SU-DHL-6 (cell line): Measurements from ENCODE around the gene THAP7.
A peak's percentile ranks its signal among the peaks of the same experiment; 100 is the strongest.
"Not testable (repeated sequence)": the region's sequence is repeated elsewhere in the genome, so short reads cannot be mapped to it uniquely, and the experiment has no call there.

Experiments used
- H2AFZ ChIP-seq: fragments of 200-600 bp; sonication (generic); 2 replicates; pipeline ENCODE4 v1.6.1; 2014; ENCODE audit warnings: low read depth, mild to moderate bottlenecking, moderate library complexity, mixed read lengths, antibody characterized with exemption, low read length; ENCODE audit not compliant: severe bottlenecking
- H3F3A ChIP-seq: fragments of 200-600 bp; shearing (Covaris generic); 2 replicates; pipeline ENCODE4 v1.6.0; 2016; ENCODE audit warnings: antibody characterized with exemption, mild to moderate bottlenecking; ENCODE audit not compliant: insufficient read depth
- H3K27ac ChIP-seq: fragments of 200-600 bp; sonication (generic); 2 replicates; pipeline ENCODE4 v1.5.1; 2016; ENCODE audit warnings: low read depth, mild to moderate bottlenecking, low read length, moderate library complexity, mixed read lengths
- H3K27me3 ChIP-seq: fragments of 200-600 bp; sonication (generic), shearing (Covaris generic); 2 replicates; pipeline ENCODE4 v1.6.0; 2014; ENCODE audit warnings: mild to moderate bottlenecking, low read length
- H3K36me3 ChIP-seq: fragments of 200-600 bp; sonication (generic); 2 replicates; pipeline ENCODE4 v1.6.1; 2014; ENCODE audit warnings: mild to moderate bottlenecking, low read length, mixed read lengths
- H3K4me2 ChIP-seq: fragments of 300-600, 200-600 bp; shearing (Covaris generic), sonication (generic); 2 replicates; pipeline ENCODE4 v1.6.0; 2014; ENCODE audit warnings: low read length, low read depth, mild to moderate bottlenecking; ENCODE audit not compliant: poor library complexity, severe bottlenecking
- H3K4me3 ChIP-seq: fragments of 200-600 bp; sonication (generic); 2 replicates; pipeline ENCODE4 v1.5.1; 2014; ENCODE audit warnings: antibody characterized with exemption, low read length, mild to moderate bottlenecking, mixed read lengths; ENCODE audit not compliant: insufficient read depth, poor library complexity, severe bottlenecking
- H3K79me2 ChIP-seq: fragments of 200-600 bp; sonication (generic); 2 replicates; pipeline ENCODE4 v1.6.1; 2014; ENCODE audit warnings: mild to moderate bottlenecking, low read length, moderate library complexity; ENCODE audit not compliant: insufficient read depth
- H3K9ac ChIP-seq: fragments of 200-600 bp; sonication (generic); 2 replicates; pipeline ENCODE4 v1.7.0; 2014; ENCODE audit warnings: mild to moderate bottlenecking, low read length
- H3K9me2 ChIP-seq: fragments of 200-600 bp; sonication (generic); replicated peaks from 2 replicates; pipeline ENCODE4 v1.6.1; 2014; ENCODE audit warnings: low read length; ENCODE audit not compliant: insufficient read depth
- H3K9me3 ChIP-seq: fragments of 200-600 bp; sonication (generic); 2 replicates; pipeline ENCODE4 v1.6.1; 2014; ENCODE audit warnings: low read length, mixed read lengths; ENCODE audit not compliant: insufficient read depth
- H4K20me1 ChIP-seq: fragments of 200-600 bp; sonication (generic); 2 replicates; pipeline ENCODE4 v1.6.1; 2014; ENCODE audit warnings: low read depth, mild to moderate bottlenecking, antibody characterized with exemption, low read length, moderate library complexity, mixed read lengths
- CTCF ChIP-seq: fragments of 200-600 bp; sonication (generic); IDR thresholded peaks from one replicate; pipeline ENCODE4 v1.5.1; 2017; ENCODE audit warnings: antibody characterized with exemption, mild to moderate bottlenecking, low read length, moderate library complexity; ENCODE audit not compliant: insufficient read depth, poor library complexity, severe bottlenecking
- EZH2phosphoT487 ChIP-seq: fragments of 200-600 bp; sonication (generic), shearing (Covaris generic); conservative IDR thresholded peaks from 2 replicates; pipeline ENCODE4 v1.6.1; 2018; ENCODE audit warnings: mild to moderate bottlenecking, antibody characterized with exemption, low read length, moderate library complexity, mixed read lengths

The THAP7 gene

GRCh38 chr22:21010426-21011113 is 8.7 kb upstream of the THAP7 start:
- H3K79me2 ChIP-seq: no peaks in the 10 kb centered on the region
- TF ChIP-seq CTCF (no peak), EZH2phosphoT487 (no peak)
- H3K27ac ChIP-seq: no peak overlapping the region
- no peak overlapping the region for H3K4me2 ChIP-seq
- no peaks in the 10 kb centered on the region for H3K9me2 ChIP-seq
- H3K27me3 ChIP-seq: no peaks in the 10 kb centered on the region
- H3K9ac ChIP-seq: no peak overlapping the region
- H3K36me3 ChIP-seq: no peaks in the 10 kb centered on the region
- no peak overlapping the region for H3K4me3 ChIP-seq
- no peaks in the 10 kb centered on the region for H3F3A ChIP-seq
- H3K9me3 ChIP-seq: no peaks in the 10 kb centered on the region
- H4K20me1 ChIP-seq: no peaks in the 10 kb centered on the region
- no peak overlapping the region for H2AFZ ChIP-seq

- no peaks in the 10 kb centered on the region for H3K9me3 ChIP-seq
- H3K27ac ChIP-seq: no peak overlapping the region
- H3K9ac ChIP-seq: no peak overlapping the region
- H3K4me2 ChIP-seq: no peak overlapping the region
- no peaks in the 10 kb centered on the region for H3K9me2 ChIP-seq
- H3K36me3 ChIP-seq: no peaks in the 10 kb centered on the region
- no peaks in the 10 kb centered on the region for H3K79me2 ChIP-seq
- no peaks in the 10 kb centered on the region for H3K27me3 ChIP-seq
- H2AFZ ChIP-seq: no peak overlapping the region
- H3K4me3 ChIP-seq: no peak overlapping the region
- H4K20me1 ChIP-seq: no peaks in the 10 kb centered on the region
- H3F3A ChIP-seq: no peaks in the 10 kb centered on the region
- no peak for TF ChIP-seq EZH2phosphoT487
- TF ChIP-seq CTCF: no peak
Measured at GRCh38 chr22:21009638-21010425, 7.9 kb upstream of the THAP7 start.

DNA sequence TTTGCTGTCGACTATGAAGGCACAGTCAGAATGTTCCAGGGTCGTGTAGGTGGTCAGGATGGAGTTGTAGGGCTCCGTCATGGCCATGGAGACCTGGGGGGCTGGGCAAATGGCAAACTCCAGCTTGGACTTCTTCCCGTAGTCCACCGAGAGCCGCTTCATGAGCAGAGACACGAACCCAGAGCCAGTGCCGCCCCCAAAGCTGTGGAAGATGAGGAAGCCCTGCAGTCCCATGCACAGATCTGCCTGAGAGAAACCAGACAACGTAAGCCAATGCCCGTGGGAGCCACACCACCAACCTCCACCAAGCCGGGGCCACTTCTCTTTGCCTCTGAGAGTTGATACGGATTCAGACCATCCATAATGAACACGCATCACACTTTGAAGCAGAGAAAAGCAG is 7.3 kb upstream of the THAP7 start:
- not testable (repeated sequence) for H3K27ac ChIP-seq, H3K9me2 ChIP-seq, H3K9ac ChIP-seq, H3K4me3 ChIP-seq, H3K27me3 ChIP-seq, H3F3A ChIP-seq, H3K4me2 ChIP-seq, H4K20me1 ChIP-seq, H2AFZ ChIP-seq, H3K9me3 ChIP-seq, H3K79me2 ChIP-seq, H3K36me3 ChIP-seq

DNA sequence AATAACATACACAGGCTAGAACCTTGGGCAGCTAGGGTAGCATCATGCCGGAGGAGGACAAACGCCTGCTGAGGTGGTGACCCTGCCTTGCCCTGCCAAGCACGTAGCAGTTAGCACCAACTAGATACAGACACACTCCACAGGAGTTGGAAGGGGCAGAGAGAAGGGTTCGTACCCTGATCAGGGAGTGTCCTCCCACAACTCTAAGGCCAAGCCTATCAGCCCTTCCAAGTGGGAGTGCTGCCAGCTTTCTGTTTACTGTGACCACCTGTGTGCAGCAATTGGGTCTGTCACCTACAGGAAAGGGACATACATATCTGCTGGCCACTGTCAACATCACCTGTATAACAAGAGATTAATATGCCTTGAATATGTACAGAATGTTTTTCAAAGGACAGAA is 1.9 kb upstream of the THAP7 start:
- H3K4me2 ChIP-seq: peak overlapping the region; percentile 90
- TF ChIP-seq EZH2phosphoT487 (no peak), CTCF (no peak)
- no peak overlapping the region for H3K27ac ChIP-seq
- no peaks in the 10 kb centered on the region for H3K9me3 ChIP-seq
- peaks cover 8% of the 10 kb centered on the region for H3K79me2 ChIP-seq
- no peaks in the 10 kb centered on the region for H3K27me3 ChIP-seq
- H3K4me3 ChIP-seq: no peak overlapping the region
- no peak overlapping the region for H3K9ac ChIP-seq
- no peaks in the 10 kb centered on the region for H3F3A ChIP-seq
- H4K20me1 ChIP-seq: no peaks in the 10 kb centered on the region
- no peaks in the 10 kb centered on the region for H3K36me3 ChIP-seq
- no peaks in the 10 kb centered on the region for H3K9me2 ChIP-seq
- H2AFZ ChIP-seq: no peak overlapping the region
